Measurements from ENCODE around the gene KCNN1. TPM values are rescaled to one million over a fixed set of nuclear protein-coding genes. Genes with fewer than 3 reads are reported as not detected.
A peak's percentile ranks its signal among the peaks of the same experiment; 100 is the strongest.

The KCNN1 gene
- total RNA-seq, 2 donors from 2014 or later: 0.56 to 0.63 TPM

- Histone ChIP-seq H3K9me3 (no peaks in the 10 kb centered on the region), H3K27ac (peak overlapping the region; percentile 56 to 93), H3K4me3 (no peak overlapping the region), H3K27me3 (no peaks in the 10 kb centered on the region), H3K4me1 (peaks cover 0 to 67% of the 10 kb centered on the region in 2 donors), H3K36me3 (peaks cover 56% of the 10 kb centered on the region)
- no peak for DNase-seq (ENCODE audit: low spot score)
- TF ChIP-seq CTCF (IDR thresholded peaks at IDR 0.05): no peak
Observed at GRCh38 chr19:18014197-18014596, 47.3 kb downstream of the KCNN1 start.

- H3K27me3 ChIP-seq: no peaks in the 10 kb centered on the region
- H3K4me1 ChIP-seq: peaks cover 0 to 73% of the 10 kb centered on the region in 2 donors
- DNase-seq (ENCODE audit: low spot score): no peak
- no peak overlapping the region for H3K4me3 ChIP-seq
- peak overlapping the region; percentile 91 to 93 for H3K27ac ChIP-seq
- H3K36me3 ChIP-seq: peaks cover 35% of the 10 kb centered on the region
- H3K9me3 ChIP-seq: no peaks in the 10 kb centered on the region
- TF ChIP-seq CTCF (IDR thresholded peaks at IDR 0.05): no peak
Observed at GRCh38 chr19:18016209-18016910, 49.5 kb downstream of the KCNN1 start.

GRCh38 chr19:18017275-18018083, 50.6 kb downstream of the KCNN1 start:
- peak; percentile 74 for DNase-seq (ENCODE audit: low spot score)
- Histone ChIP-seq H3K27ac (peak overlapping the region; percentile 91 to 93), H3K4me1 (peaks cover 0 to 80% of the 10 kb centered on the region in 2 donors), H3K36me3 (peaks cover 25% of the 10 kb centered on the region), H3K27me3 (no peaks in the 10 kb centered on the region), H3K4me3 (no peak overlapping the region), H3K9me3 (no peaks in the 10 kb centered on the region)
- TF ChIP-seq CTCF (IDR thresholded peaks at IDR 0.05): no peak

GRCh38 chr19:18020212-18021085, 53.5 kb downstream of the KCNN1 start:
- Histone ChIP-seq H3K4me1 (peaks cover 0 to 87% of the 10 kb centered on the region in 2 donors), H3K4me3 (no peak overlapping the region), H3K27me3 (no peaks in the 10 kb centered on the region), H3K36me3 (no peaks in the 10 kb centered on the region), H3K27ac (peak overlapping the region; percentile 91 to 93), H3K9me3 (no peaks in the 10 kb centered on the region)
- peak; percentile 96 for DNase-seq (ENCODE audit: low spot score)
- TF ChIP-seq CTCF (IDR thresholded peaks at IDR 0.05): peak in 1 of 2 donors; percentile 31

GRCh38 chr19:18021121-18021755, 54.3 kb downstream of the KCNN1 start:
- H3K4me3 ChIP-seq: no peak overlapping the region
- no peaks in the 10 kb centered on the region for H3K36me3 ChIP-seq
- H3K27me3 ChIP-seq: no peaks in the 10 kb centered on the region
- H3K4me1 ChIP-seq: peaks cover 0 to 86% of the 10 kb centered on the region in 2 donors
- no peaks in the 10 kb centered on the region for H3K9me3 ChIP-seq
- H3K27ac ChIP-seq: peak overlapping the region; percentile 91 to 93
- DNase-seq (ENCODE audit: low spot score): peak; percentile 93
- TF ChIP-seq CTCF (IDR thresholded peaks at IDR 0.05): no peak
